H9 (cell line): Measurements from ENCODE around the gene XXYLT1. TPM values are rescaled to one million over a fixed set of nuclear protein-coding genes. Genes with fewer than 3 reads are reported as not detected.
A peak's percentile ranks its signal among the peaks of the same experiment; 100 is the strongest.

Source experiments
- DNase-seq: peaks from one replicate; pipeline ENCODE4 v3.0.0-alpha.2; 2017
- H2AFZ ChIP-seq: one replicate; pipeline ENCODE4 v1.6.1; 2013; ENCODE audit warnings: mild to moderate bottlenecking, low read length, control low read depth, moderate library complexity
- H2AK5ac ChIP-seq: 2 replicates; pipeline ENCODE4 v1.6.1; 2013; ENCODE audit warnings: low read length, control low read depth, mixed read lengths; ENCODE audit not compliant: insufficient read length
- H2BK120ac ChIP-seq: one replicate; pipeline ENCODE4 v1.6.1; 2013; ENCODE audit warnings: low read depth, mild to moderate bottlenecking, low read length, control low read depth, inconsistent platforms; ENCODE audit not compliant: poor library complexity, severe bottlenecking
- H2BK12ac ChIP-seq: 2 replicates; pipeline ENCODE4 v1.6.1; 2013; ENCODE audit warnings: low read length, control low read depth, mixed read lengths, low read depth; ENCODE audit not compliant: insufficient read length
- H2BK15ac ChIP-seq: 2 replicates; pipeline ENCODE4 v1.6.1; 2013; ENCODE audit warnings: low read depth, low read length, control low read depth
- H2BK20ac ChIP-seq: one replicate; pipeline ENCODE4 v1.6.1; 2013; ENCODE audit warnings: low read depth, mild to moderate bottlenecking, low read length, control low read depth, inconsistent platforms; ENCODE audit not compliant: poor library complexity, severe bottlenecking
- H2BK5ac ChIP-seq: 2 replicates; pipeline ENCODE4 v1.6.1; 2013; ENCODE audit warnings: low read length, control low read depth, mixed read lengths; ENCODE audit not compliant: insufficient read length
- H3K14ac ChIP-seq: 2 replicates; pipeline ENCODE4 v1.6.1; 2013; ENCODE audit warnings: low read length, control low read depth; ENCODE audit not compliant: insufficient read depth
- H3K18ac ChIP-seq: 2 replicates; pipeline ENCODE4 v1.6.1; 2013; ENCODE audit warnings: low read depth, mild to moderate bottlenecking, mixed read lengths, low read length, control low read depth; ENCODE audit not compliant: insufficient read length
- H3K23ac ChIP-seq: 2 replicates; pipeline ENCODE4 v1.6.1; 2013; ENCODE audit warnings: low read length, control low read depth, mixed read lengths, low read depth; ENCODE audit not compliant: insufficient read length
- H3K23me2 ChIP-seq: 2 replicates; pipeline ENCODE4 v1.6.1; 2013; ENCODE audit warnings: low read depth, mild to moderate bottlenecking, mixed read lengths, low read length, control low read depth; ENCODE audit not compliant: insufficient read length, poor library complexity, severe bottlenecking
- H3K27ac ChIP-seq: 2 replicates; pipeline ENCODE4 v1.5.1; 2013; ENCODE audit warnings: low read length, control low read depth, mixed read lengths, low read depth; ENCODE audit not compliant: insufficient read length
- H3K27me3 ChIP-seq: 2 replicates; pipeline ENCODE4 v1.6.1; 2013; ENCODE audit warnings: low read length, control low read depth, inconsistent platforms; ENCODE audit not compliant: insufficient read depth
- H3K4ac ChIP-seq: 2 replicates; pipeline ENCODE4 v1.6.1; 2013; ENCODE audit warnings: low read depth, mild to moderate bottlenecking, control low read depth, inconsistent platforms, low read length, moderate library complexity
- H3K4me1 ChIP-seq: 2 replicates; pipeline ENCODE4 v1.6.1; 2013; ENCODE audit warnings: low read length, control low read depth, inconsistent platforms; ENCODE audit not compliant: insufficient read depth
- H3K4me2 ChIP-seq: 2 replicates; pipeline ENCODE4 v1.6.1; 2013; ENCODE audit warnings: low read length, control low read depth, mixed read lengths; ENCODE audit not compliant: insufficient read length, insufficient read depth
- H3K56ac ChIP-seq: 2 replicates; pipeline ENCODE4 v1.6.1; 2013; ENCODE audit warnings: low read depth, mild to moderate bottlenecking, mixed read lengths, low read length, control low read depth; ENCODE audit not compliant: insufficient read length
- H3K79me1 ChIP-seq: 2 replicates; pipeline ENCODE4 v1.6.1; 2013; ENCODE audit warnings: low read depth, mild to moderate bottlenecking, moderate library complexity, low read length, control low read depth, inconsistent platforms; ENCODE audit not compliant: insufficient read depth, poor library complexity, severe bottlenecking
- H3K79me2 ChIP-seq: 2 replicates; pipeline ENCODE4 v1.6.1; 2013; ENCODE audit warnings: low read length, control low read depth, inconsistent platforms; ENCODE audit not compliant: insufficient read depth
- H3K9ac ChIP-seq: 2 replicates; pipeline ENCODE4 v1.6.1; 2013; ENCODE audit warnings: low read length, control low read depth, mixed read lengths; ENCODE audit not compliant: insufficient read length; ENCODE audit errors: extremely low read depth
- H3K9me3 ChIP-seq: one replicate; pipeline ENCODE4 v1.6.1; 2013; ENCODE audit warnings: low read depth, low read length, inconsistent platforms; ENCODE audit not compliant: control insufficient read depth
- H3T11ph ChIP-seq: one replicate; pipeline ENCODE4 v1.6.1; 2013; ENCODE audit warnings: mild to moderate bottlenecking, low read length, control low read depth, inconsistent platforms
- H4K20me1 ChIP-seq: one replicate; pipeline ENCODE4 v1.6.1; 2013; ENCODE audit not compliant: control insufficient read depth, insufficient read length, insufficient read depth
- H4K5ac ChIP-seq: 2 replicates; pipeline ENCODE4 v1.6.1; 2013; ENCODE audit warnings: low read depth, mild to moderate bottlenecking, mixed read lengths, low read length, control low read depth; ENCODE audit not compliant: insufficient read length
- H4K8ac ChIP-seq: replicated peaks from 2 replicates; pipeline ENCODE4 v1.6.1; 2013; ENCODE audit warnings: low read length, control low read depth, mixed read lengths, low read depth; ENCODE audit not compliant: insufficient read length
- H4K91ac ChIP-seq: 2 replicates; pipeline ENCODE4 v1.6.1; 2013; ENCODE audit warnings: low read depth, mild to moderate bottlenecking, moderate library complexity, mixed read lengths, low read length, control low read depth; ENCODE audit not compliant: insufficient read length
- H3K27ac Mint-ChIP-seq, 3 experiments: 2 replicates in 2 of 3; 3 replicates in 1 of 3; pipeline ENCODE4 v1.8.0; 2020 to 2021; ENCODE audit warnings: mixed read lengths in 3 of 3, mild to moderate bottlenecking in 1 of 3, moderate library complexity in 1 of 3
- H3K27me3 Mint-ChIP-seq: 2 replicates; pipeline ENCODE4 v1.8.0; 2021; ENCODE audit warnings: low read depth, mild to moderate bottlenecking, moderate library complexity, mixed read lengths
- H3K36me3 Mint-ChIP-seq, 3 experiments: 2 replicates in 2 of 3; 3 replicates in 1 of 3; pipeline ENCODE4 v1.8.0; 2020 to 2021; ENCODE audit warnings: low read depth in 3 of 3, mixed read lengths in 3 of 3; ENCODE audit not compliant: insufficient read depth in 1 of 3
- H3K4me1 Mint-ChIP-seq, 2 experiments: 2 replicates each; pipeline ENCODE4 v1.8.0; 2020; ENCODE audit warnings: mixed read lengths in 2 of 2
- H3K4me3 Mint-ChIP-seq, 2 experiments: 2 replicates in 1 of 2; 3 replicates in 1 of 2; pipeline ENCODE4 v1.8.0; 2020 to 2021; ENCODE audit warnings: mild to moderate bottlenecking in 2 of 2, mixed read lengths in 2 of 2, moderate library complexity in 1 of 2
- H3K9me3 Mint-ChIP-seq, 2 experiments: 2 replicates in 1 of 2; 3 replicates in 1 of 2; pipeline ENCODE4 v1.8.0; 2020; ENCODE audit warnings: mild to moderate bottlenecking in 2 of 2, mixed read lengths in 2 of 2, moderate library complexity in 1 of 2
- CTCF ChIP-seq: fragments of 200-600 bp; sonication (generic); conservative IDR thresholded peaks from 3 replicates; pipeline ENCODE4 v1.8.0; 2021; ENCODE audit warnings: antibody characterized with exemption, mild to moderate bottlenecking
- WGBS: extraction: QIAGEN DNeasy Blood & Tissue Kit; methylation state at CpG from one replicate; pipeline ENCODE4 v1.1.7; 2013; ENCODE audit warnings: missing lambda C conversion rate, low lambda C conversion rate, mixed read lengths; ENCODE audit not compliant: insufficient read length; ENCODE audit errors: extremely low coverage; 5-methylcytosine and 5-hydroxymethylcytosine counted together
- total RNA-seq: library from RNA; stranded (reverse); gene quantifications from 2 replicates; pipeline ENCODE4 v1.2.1, GENCODE V29; 2021

XXYLT1 gene
- total RNA-seq, 1 experiment from 2014 or later: 22.7 TPM

DNA sequence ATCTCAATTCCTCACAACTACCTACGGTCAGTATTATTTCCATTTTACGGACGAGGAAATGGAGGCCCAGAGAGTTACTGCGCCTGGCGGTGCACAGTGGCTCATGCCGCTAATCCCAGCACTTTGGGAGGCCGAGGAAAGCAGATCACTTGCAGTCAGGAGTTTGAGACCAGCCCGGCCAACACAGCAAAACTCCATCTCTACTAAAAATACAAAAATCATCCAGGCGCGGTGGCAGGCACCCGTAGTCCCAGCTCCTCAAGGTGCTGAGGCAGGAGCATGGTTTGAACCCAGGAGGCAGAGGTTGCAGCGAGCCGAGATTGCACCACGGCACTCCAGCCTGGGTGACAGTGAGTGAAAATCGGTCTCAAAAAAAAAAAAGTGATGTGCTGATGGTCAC is 187.3 kb downstream of the XXYLT1 start:
- Histone ChIP-seq H3K23me2 (peaks cover 4% of the 10 kb centered on the region), H2BK120ac (no peak overlapping the region), H2BK15ac (no peak overlapping the region), H3K79me2 (no peaks in the 10 kb centered on the region), H3K56ac (no peak overlapping the region), H3K14ac (no peak overlapping the region), H3K18ac (no peak overlapping the region), H3K9me3 (no peaks in the 10 kb centered on the region), H3K23ac (no peak overlapping the region), H3T11ph (no peak overlapping the region), H3K4ac (no peak overlapping the region), H3K4me2 (no peak overlapping the region), H4K20me1 (no peaks in the 10 kb centered on the region), H2AFZ (no peak overlapping the region), H3K27ac (no peak overlapping the region), H2BK5ac (no peak overlapping the region), H2BK20ac (no peak overlapping the region), H2BK12ac (no peak overlapping the region), H3K4me1 (no peaks in the 10 kb centered on the region; the same call in 1 of the 2 replicates), H4K8ac (no peak overlapping the region), H4K5ac (no peak overlapping the region), H3K27me3 (no peaks in the 10 kb centered on the region), H4K91ac (no peak overlapping the region), H2AK5ac (no peak overlapping the region), H3K79me1 (no peaks in the 10 kb centered on the region), H3K9ac (no peak overlapping the region)
- Mint-ChIP-seq H3K27ac (peak overlapping the region in 1 of 3 experiments; percentile 72; a peak in 1 of 7 replicates), H3K4me1 (peaks cover 47 to 63% of the 10 kb centered on the region in 2 experiments), H3K36me3 (peaks cover 0 to 4% (median 0%) of the 10 kb centered on the region in 3 experiments; a peak in 5 of 7 replicates), H3K9me3 (no peaks in the 10 kb centered on the region; a peak in 2 of 5 replicates), H3K27me3 (no peaks in the 10 kb centered on the region; the same call in none of the 2 replicates), H3K4me3 (no peak overlapping the region)
- no peak for DNase-seq
- WGBS: no CpG with 5 or more reads among the region's 15 CpGs
- TF ChIP-seq CTCF: no peak
